Caco-2 (cell line): Measurements from ENCODE around the gene PLAU. TPM values are rescaled to one million over a fixed set of nuclear protein-coding genes. Genes with fewer than 3 reads are reported as not detected.
"Not testable (repeated sequence)": the region's sequence is repeated elsewhere in the genome, so short reads cannot be mapped to it uniquely, and the experiment has no call there.

Experiments
- BruUV-seq: library from RNA; stranded (reverse); fragments of 400-500 nt; replicated peaks from 2 replicates; lab custom pipeline; 2021; lab: Mats Ljungman, UMichigan
- CTCF ChIA-PET: fragments of 300-600 bp; sonication (Branson Sonifier 250); formaldehyde crosslinking; loops from one replicate; lab custom pipeline; 2022; ENCODE audit warnings: antibody characterized with exemption; lab: Charles Lee
- POLR2A ChIA-PET: fragments of 300-600 bp; sonication (Branson Sonifier 250); formaldehyde crosslinking; loops from one replicate; lab custom pipeline; 2022; ENCODE audit warnings: antibody characterized with exemption; lab: Charles Lee
- DNase-seq, 2 experiments: peaks; one replicate each; pipeline versions ENCODE4 v3.0.0 to v3.0.0-alpha.2; 2020 to 2022
- H3K27me3 ChIP-seq: replicated peaks from 2 replicates; pipeline ENCODE4 v1.6.0; 2011; ENCODE audit warnings: low read length; ENCODE audit not compliant: control insufficient read depth, insufficient read depth
- H3K36me3 ChIP-seq: 2 replicates; pipeline ENCODE4 v1.5.1; 2011; ENCODE audit warnings: low read length; ENCODE audit not compliant: control insufficient read depth, insufficient read depth
- H3K4me1 ChIP-seq: fragments of 250-450 bp; sonication (Bioruptor Pico); 2 replicates; pipeline ENCODE4 v1.5.1; 2020; ENCODE audit warnings: mild to moderate bottlenecking
- H3K4me3 ChIP-seq: 2 replicates; pipeline ENCODE4 v1.5.1; 2011; ENCODE audit warnings: low read depth, mild to moderate bottlenecking, control low read depth, low read length
- H3K9me3 ChIP-seq: fragments of 250-450 bp; sonication (Bioruptor Pico); 2 replicates; pipeline ENCODE4 v1.5.1; 2020; ENCODE audit warnings: mild to moderate bottlenecking, moderate library complexity
- H3K27ac Mint-ChIP-seq: one replicate; pipeline ENCODE4 v1.8.0; 2022; ENCODE audit warnings: mixed read lengths; ENCODE audit not compliant: unreplicated experiment
- H3K27me3 Mint-ChIP-seq: one replicate; pipeline ENCODE4 v1.8.0; 2022; ENCODE audit warnings: mixed read lengths; ENCODE audit not compliant: insufficient read depth, unreplicated experiment
- H3K36me3 Mint-ChIP-seq: one replicate; pipeline ENCODE4 v1.8.0; 2022; ENCODE audit warnings: mild to moderate bottlenecking, mixed read lengths; ENCODE audit not compliant: insufficient read depth, unreplicated experiment
- H3K4me1 Mint-ChIP-seq: one replicate; pipeline ENCODE4 v1.8.0; 2022; ENCODE audit warnings: low read depth, mixed read lengths; ENCODE audit not compliant: unreplicated experiment
- H3K4me3 Mint-ChIP-seq: one replicate; pipeline ENCODE4 v1.8.0; 2022; ENCODE audit warnings: mild to moderate bottlenecking, moderate library complexity, mixed read lengths; ENCODE audit not compliant: unreplicated experiment
- H3K9me3 Mint-ChIP-seq: one replicate; pipeline ENCODE4 v1.8.0; 2022; ENCODE audit warnings: mixed read lengths; ENCODE audit not compliant: unreplicated experiment
- CTCF ChIP-seq, 2 experiments: fragments of 200-600 bp in 1 of 2; IDR thresholded peaks; 1 replicate in 1 of 2; 2 replicates in 1 of 2; pipeline versions ENCODE4 v1.5.1 to v1.8.0; 2011 to 2022; ENCODE audit warnings: antibody characterized with exemption in 1 of 2, control low read depth in 1 of 2, inconsistent platforms in 1 of 2, low read depth in 1 of 2, low read length in 1 of 2, mild to moderate bottlenecking in 1 of 2, moderate library complexity in 1 of 2; ENCODE audit not compliant: insufficient read depth in 1 of 2, severe bottlenecking in 1 of 2, unreplicated experiment in 1 of 2
- intact Hi-C: fragments of 100-400 bp; cut with micrococcal nuclease; formaldehyde crosslinking; loops from one replicate; pipeline ENCODE4 v1.10.0; 2022; ENCODE audit not compliant: unreplicated experiment
- total RNA-seq: library from RNA; stranded (reverse); gene quantifications from 2 replicates; pipeline ENCODE4 v1.2.3, GENCODE V29; 2022

The PLAU gene
- total RNA-seq, 1 experiment from 2014 or later, result 1.2 TPM

- no peaks in the 10 kb centered on the region; the same call in 1 of the 2 replicates for H3K4me1 ChIP-seq
- Mint-ChIP-seq H3K4me1 (no peaks in the 10 kb centered on the region), H3K4me3 (no peak overlapping the region), H3K9me3 (no peaks in the 10 kb centered on the region), H3K27ac (no peak overlapping the region), H3K27me3 (no peaks in the 10 kb centered on the region), H3K36me3 (no peaks in the 10 kb centered on the region)
- no peaks in the 10 kb centered on the region for H3K9me3 ChIP-seq
- intact Hi-C loops, result no loop called here
- ChIA-PET CTCF (no interaction called here), POLR2A (no interaction called here)
- BruUV-seq, result no TSS peak
- no peaks in the 10 kb centered on the region; the same call in 1 of the 2 replicates for H3K27me3 ChIP-seq
- no peak overlapping the region for H3K4me3 ChIP-seq
- no peak for TF ChIP-seq CTCF (IDR thresholded peaks at IDR 0.05; ENCODE audit: insufficient read depth in 1 of 2, low read depth in 1 of 2, low read length in 1 of 2, severe bottlenecking in 1 of 2, unreplicated experiment in 1 of 2)
- H3K36me3 ChIP-seq, result no peaks in the 10 kb centered on the region
- DNase-seq, result no peak
These were observed 6.0 kb downstream of the PLAU start for GRCh38 chr10:73916761-73917470.

- no peaks in the 10 kb centered on the region for H3K36me3 ChIP-seq
- intact Hi-C loops, result no loop called here
- no peak overlapping the region for H3K27ac Mint-ChIP-seq
- no peak for DNase-seq
- no peaks in the 10 kb centered on the region for H3K27me3 ChIP-seq
- no peak overlapping the region for H3K4me3 ChIP-seq
- H3K27me3 Mint-ChIP-seq, result no peaks in the 10 kb centered on the region
- H3K9me3 ChIP-seq, result no peaks in the 10 kb centered on the region
- no peaks in the 10 kb centered on the region for H3K4me1 Mint-ChIP-seq
- no TSS peak for BruUV-seq
- no peaks in the 10 kb centered on the region for H3K36me3 Mint-ChIP-seq
- H3K9me3 Mint-ChIP-seq, result no peaks in the 10 kb centered on the region
- no peak overlapping the region for H3K4me3 Mint-ChIP-seq
- no peaks in the 10 kb centered on the region for H3K4me1 ChIP-seq
- no peak for TF ChIP-seq CTCF (IDR thresholded peaks at IDR 0.05; ENCODE audit: insufficient read depth in 1 of 2, low read depth in 1 of 2, low read length in 1 of 2, severe bottlenecking in 1 of 2, unreplicated experiment in 1 of 2)
- POLR2A ChIA-PET, result no interaction called here
- CTCF ChIA-PET, result interaction anchor here (0.6 kb wide), 1 partner anchor 60 kb away, joined by 6 read pairs; no protein-coding TSS in a partner anchor
These were observed 6.8 kb downstream of the PLAU start for GRCh38 chr10:73917566-73918305.

GRCh38 chr10:73919481-73919880, 8.5 kb downstream of the PLAU start:
- H3K4me1 Mint-ChIP-seq, DNase-seq, H3K36me3 ChIP-seq, H3K4me3 Mint-ChIP-seq, H3K4me1 ChIP-seq, H3K27me3 Mint-ChIP-seq, H3K27ac Mint-ChIP-seq, H3K9me3 ChIP-seq, H3K4me3 ChIP-seq, BruUV-seq, H3K9me3 Mint-ChIP-seq, POLR2A ChIA-PET, intact Hi-C loops, H3K36me3 Mint-ChIP-seq, H3K27me3 ChIP-seq: not testable (repeated sequence)
- CTCF ChIA-PET, result interaction anchor here (0.6 to 0.7 kb wide), 2 partner anchors 30 to 139 kb away, joined by 3 to 7 read pairs; no protein-coding TSS in a partner anchor
